Measurements from ENCODE around the gene LEMD3.
A peak's percentile ranks its signal among the peaks of the same experiment; 100 is the strongest.

LEMD3 gene

DNA sequence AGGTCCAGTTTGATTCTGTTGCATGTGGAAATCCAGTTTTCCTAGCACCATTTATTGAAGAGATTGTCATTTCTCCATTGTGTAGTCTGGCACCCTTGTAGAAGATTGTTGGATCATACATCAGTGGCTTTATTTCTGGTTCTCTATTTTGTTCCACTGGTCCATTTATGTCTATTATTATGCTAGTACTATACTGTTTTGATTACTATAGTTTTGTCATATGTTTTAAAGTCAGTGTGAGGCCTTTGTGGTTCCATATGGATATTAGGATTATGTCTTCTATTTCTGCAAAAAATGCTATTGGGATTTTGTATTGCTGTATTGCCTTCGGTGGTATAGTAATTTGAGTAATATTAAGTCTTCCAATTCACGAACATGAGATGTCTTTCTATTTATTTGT is 51.4 kb downstream of the LEMD3 start:
- TF ChIP-seq, protein P1, sequence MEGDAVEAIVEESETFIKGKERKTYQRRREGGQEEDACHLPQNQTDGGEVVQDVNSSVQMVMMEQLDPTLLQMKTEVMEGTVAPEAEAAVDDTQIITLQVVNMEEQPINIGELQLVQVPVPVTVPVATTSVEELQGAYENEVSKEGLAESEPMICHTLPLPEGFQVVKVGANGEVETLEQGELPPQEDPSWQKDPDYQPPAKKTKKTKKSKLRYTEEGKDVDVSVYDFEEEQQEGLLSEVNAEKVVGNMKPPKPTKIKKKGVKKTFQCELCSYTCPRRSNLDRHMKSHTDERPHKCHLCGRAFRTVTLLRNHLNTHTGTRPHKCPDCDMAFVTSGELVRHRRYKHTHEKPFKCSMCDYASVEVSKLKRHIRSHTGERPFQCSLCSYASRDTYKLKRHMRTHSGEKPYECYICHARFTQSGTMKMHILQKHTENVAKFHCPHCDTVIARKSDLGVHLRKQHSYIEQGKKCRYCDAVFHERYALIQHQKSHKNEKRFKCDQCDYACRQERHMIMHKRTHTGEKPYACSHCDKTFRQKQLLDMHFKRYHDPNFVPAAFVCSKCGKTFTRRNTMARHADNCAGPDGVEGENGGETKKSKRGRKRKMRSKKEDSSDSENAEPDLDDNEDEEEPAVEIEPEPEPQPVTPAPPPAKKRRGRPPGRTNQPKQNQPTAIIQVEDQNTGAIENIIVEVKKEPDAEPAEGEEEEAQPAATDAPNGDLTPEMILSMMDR (IDR thresholded peaks at IDR 0.05; ENCODE audit: insufficient read depth, low read depth, low read length, missing control alignments) = no peak
- DNase-seq (ENCODE audit: low read depth) = no peak
- no peak overlapping the region for H3K4me3 ChIP-seq (ENCODE audit: low read length)

DNA sequence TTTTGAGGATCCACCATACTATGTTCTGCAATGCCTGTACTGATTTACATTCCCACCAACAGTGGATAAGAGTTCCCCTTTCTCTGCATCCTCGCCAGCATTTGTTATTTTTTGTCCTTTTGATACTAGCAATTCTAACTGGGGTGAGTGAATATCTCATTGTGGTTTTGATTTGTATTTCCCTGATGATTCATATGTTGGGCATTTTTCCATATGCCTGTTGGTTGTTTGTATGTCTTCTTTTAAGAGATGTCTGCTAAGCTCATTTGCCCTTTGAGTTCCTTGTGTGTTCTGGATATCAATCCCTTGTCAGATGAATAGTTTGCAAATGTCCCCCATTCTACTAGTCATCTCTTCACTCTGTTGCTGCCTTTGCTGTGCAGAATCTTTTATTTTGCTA is 60.1 kb downstream of the LEMD3 start:
- no peak overlapping the region for H3K4me3 ChIP-seq (ENCODE audit: low read length)
- TF ChIP-seq, protein P1 (IDR thresholded peaks at IDR 0.05; ENCODE audit: insufficient read depth, low read depth, low read length, missing control alignments) = no peak
- DNase-seq (ENCODE audit: low read depth) = peak; percentile 77

- DNase-seq (ENCODE audit: low read depth) = peak; percentile 15
- TF ChIP-seq, protein P1 (IDR thresholded peaks at IDR 0.05; ENCODE audit: insufficient read depth, low read depth, low read length, missing control alignments) = no peak
- no peak overlapping the region for H3K4me3 ChIP-seq (ENCODE audit: low read length)
Observed at GRCh38 chr12:65232476-65233077, 63.2 kb downstream of the LEMD3 start.

DNA sequence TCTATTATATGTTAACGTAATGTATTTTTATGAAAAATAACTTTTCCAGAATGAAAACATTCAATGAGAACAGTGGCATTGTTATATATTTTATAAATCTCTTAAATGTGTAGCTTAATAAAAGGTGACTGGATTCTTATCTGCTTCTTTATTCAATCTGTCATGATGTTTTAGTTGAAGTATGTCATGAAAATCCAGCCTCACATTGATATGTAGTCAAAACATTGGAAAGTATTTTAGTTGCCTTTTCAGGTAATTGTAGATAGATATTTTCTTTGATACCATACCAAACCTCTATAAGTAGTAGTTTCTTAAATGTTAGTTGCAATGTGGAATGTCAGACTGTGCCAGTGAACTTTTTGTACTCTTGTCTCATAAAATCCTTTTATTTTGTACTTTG is 67.8 kb downstream of the LEMD3 start:
- DNase-seq (ENCODE audit: low read depth) = no peak
- TF ChIP-seq, protein P1 (IDR thresholded peaks at IDR 0.05; ENCODE audit: insufficient read depth, low read depth, low read length, missing control alignments) = no peak
- no peak overlapping the region for H3K4me3 ChIP-seq (ENCODE audit: low read length)

DNA sequence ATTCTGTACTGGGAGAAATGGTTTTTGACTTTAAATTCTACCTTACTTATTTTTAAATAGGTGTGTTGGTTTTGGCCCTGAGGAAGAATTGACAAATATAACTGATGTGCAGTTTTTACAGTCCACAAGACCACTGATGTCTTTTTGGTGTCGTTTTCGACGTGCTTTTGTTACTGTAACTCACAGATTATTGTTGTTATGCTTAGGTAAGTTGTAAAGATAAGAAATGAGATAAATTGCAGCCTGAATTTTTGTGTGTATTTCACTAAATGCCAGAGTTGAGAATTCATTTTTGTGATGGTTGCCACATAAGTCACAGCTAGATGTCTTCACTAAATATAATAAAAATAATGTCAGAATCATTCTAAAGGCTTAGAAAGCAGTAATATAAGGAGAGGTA is 69.2 kb downstream of the LEMD3 start:
- TF ChIP-seq, protein P1 (IDR thresholded peaks at IDR 0.05; ENCODE audit: insufficient read depth, low read depth, low read length, missing control alignments) = no peak
- DNase-seq (ENCODE audit: low read depth) = no peak

GRCh38 chr12:65248656-65249633 is 79.6 kb downstream of the LEMD3 start:
- TF ChIP-seq, protein P1 (IDR thresholded peaks at IDR 0.05; ENCODE audit: insufficient read depth, low read depth, low read length, missing control alignments) = no peak
- H3K4me3 ChIP-seq (ENCODE audit: low read length) = no peak overlapping the region
- DNase-seq (ENCODE audit: low read depth) = no peak

More for the DNA sequence above, 69.2 kb downstream of the LEMD3 start:
- no peak overlapping the region for H3K4me3 ChIP-seq (ENCODE audit: low read length)

All from epithelial cell of esophagus (primary cell).